Measurements from ENCODE around the gene KIF1A.
A peak's percentile ranks its signal among the peaks of the same experiment; 100 is the strongest.
"Not testable (repeated sequence)": the region's sequence is repeated elsewhere in the genome, so short reads cannot be mapped to it uniquely, and the experiment has no call there.

KIF1A gene

GRCh38 chr2:240847817-240848216 is 27.8 kb upstream of the KIF1A start:
- no peak for DNase-seq

- DNase-seq = no peak
These were observed 27.0 kb upstream of the KIF1A start for GRCh38 chr2:240846873-240847595.

GRCh38 chr2:240846309-240846708 is 26.3 kb upstream of the KIF1A start:
- not testable (repeated sequence) for DNase-seq

GRCh38 chr2:240840435-240841060 is 20.5 kb upstream of the KIF1A start:
- DNase-seq = peak in 1 of 2 experiments; percentile 38

- DNase-seq = no peak
These were observed 19.4 kb upstream of the KIF1A start for GRCh38 chr2:240839152-240840143.

- no peak for DNase-seq
These were observed 17.6 kb upstream of the KIF1A start for GRCh38 chr2:240837621-240838020.

GRCh38 chr2:240836781-240837467 is 16.9 kb upstream of the KIF1A start:
- no peak for DNase-seq

GRCh38 chr2:240835528-240835927 is 15.5 kb upstream of the KIF1A start:
- no peak for DNase-seq

GRCh38 chr2:240834377-240834975 is 14.5 kb upstream of the KIF1A start:
- DNase-seq = no peak

- DNase-seq = no peak
These were observed 13.8 kb upstream of the KIF1A start for GRCh38 chr2:240833724-240834285.

GRCh38 chr2:240832921-240833494 is 13.0 kb upstream of the KIF1A start:
- no peak for DNase-seq

GRCh38 chr2:240832205-240832727 is 12.2 kb upstream of the KIF1A start:
- DNase-seq = peak; percentile 31 to 46

GRCh38 chr2:240831594-240832204 is 11.7 kb upstream of the KIF1A start:
- DNase-seq = no peak

GRCh38 chr2:240825476-240825875 is 5.5 kb upstream of the KIF1A start:
- DNase-seq = no peak

GRCh38 chr2:240823449-240824336 is 3.7 kb upstream of the KIF1A start:
- DNase-seq = no peak

- no peak for DNase-seq
These were observed 2.3 kb upstream of the KIF1A start for GRCh38 chr2:240822280-240822847.

- no peak for DNase-seq
These were observed 1.4 kb upstream of the KIF1A start for GRCh38 chr2:240821429-240821778.

GRCh38 chr2:240820607-240821428 is 799 bp upstream of the KIF1A start:
- DNase-seq = no peak

All from Kasumi-1 (cell line).